Activated T-helper 1 cell treated with Interleukin-2 at 50 U/mL for 16 hours (primary cell): ENCODE measurements around the gene EXOC6B.

Experiments used
- DNase-seq: peaks from one replicate; pipeline ENCODE4 v3.0.0-alpha.2; 2020; ENCODE audit warnings: low read depth

EXOC6B gene

DNA sequence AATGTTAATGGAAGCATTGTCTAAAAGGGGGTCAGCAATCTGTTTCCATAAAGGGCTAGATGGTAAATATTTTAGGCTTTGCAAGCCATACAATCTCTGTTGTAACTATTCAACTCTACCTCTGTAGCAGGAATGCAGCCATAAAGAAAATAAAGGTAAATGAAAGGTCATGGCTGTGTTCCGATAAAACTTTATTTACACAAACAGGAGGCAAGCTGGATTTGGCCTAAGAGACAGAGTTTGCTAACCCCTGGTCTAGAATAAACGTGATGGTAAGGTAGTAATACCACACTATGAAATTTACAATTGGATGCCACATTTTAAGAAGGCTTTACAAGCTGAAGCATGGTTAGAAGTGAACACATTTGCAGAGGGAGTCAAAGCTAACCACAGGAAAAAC lies 91.4 kb downstream of the EXOC6B start:
- DNase-seq, result no peak

DNA sequence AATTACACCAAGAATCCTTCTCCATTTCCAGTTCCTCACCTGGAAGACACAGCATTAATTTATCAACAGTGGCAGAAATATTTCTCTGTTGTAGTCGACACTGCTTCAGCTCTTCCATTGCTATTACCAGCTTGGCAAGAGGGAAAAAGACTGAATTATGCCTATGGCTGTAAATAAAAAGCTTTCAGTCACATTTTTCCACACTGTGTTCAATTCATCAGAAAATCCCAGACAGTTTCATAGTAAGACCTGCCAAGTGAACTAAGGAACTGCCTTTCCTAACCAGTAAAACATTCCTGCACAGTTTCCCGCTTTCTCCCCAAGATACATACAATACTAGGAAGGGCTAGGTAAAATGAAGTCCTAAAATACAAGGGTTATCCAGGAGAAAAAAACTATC lies 94.7 kb downstream of the EXOC6B start:
- no peak for DNase-seq

GRCh38 chr2:72727356-72727755 lies 98.5 kb downstream of the EXOC6B start:
- no peak for DNase-seq

DNA sequence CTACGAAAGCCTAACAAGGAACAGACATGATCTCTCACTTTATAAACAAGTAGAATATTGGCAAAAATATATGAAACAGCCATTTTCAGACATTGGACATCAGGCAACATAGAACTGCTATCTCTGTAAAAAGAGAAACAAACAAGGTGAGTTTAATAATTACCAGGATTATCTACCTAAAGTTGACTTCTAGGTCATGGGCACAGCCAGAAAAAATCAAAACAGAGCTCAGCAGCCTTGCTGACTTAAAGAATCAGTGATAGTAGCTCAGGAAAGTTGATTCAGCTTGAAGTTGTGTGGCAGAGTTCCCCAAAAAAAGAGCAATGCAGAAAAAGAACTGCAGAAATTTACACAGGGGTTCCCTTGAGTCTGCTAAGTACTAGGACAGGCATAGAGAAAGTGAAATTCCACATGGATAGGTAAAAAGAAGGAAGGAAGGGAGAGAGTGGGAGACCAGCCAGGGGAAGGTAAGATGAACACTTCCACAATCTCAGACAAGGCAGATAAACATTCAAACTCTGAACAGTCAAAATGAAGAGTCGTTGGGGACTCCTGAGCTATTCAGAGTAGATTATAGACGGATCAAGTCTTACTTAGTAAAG lies 102.0 kb downstream of the EXOC6B start:
- no peak for DNase-seq

DNA sequence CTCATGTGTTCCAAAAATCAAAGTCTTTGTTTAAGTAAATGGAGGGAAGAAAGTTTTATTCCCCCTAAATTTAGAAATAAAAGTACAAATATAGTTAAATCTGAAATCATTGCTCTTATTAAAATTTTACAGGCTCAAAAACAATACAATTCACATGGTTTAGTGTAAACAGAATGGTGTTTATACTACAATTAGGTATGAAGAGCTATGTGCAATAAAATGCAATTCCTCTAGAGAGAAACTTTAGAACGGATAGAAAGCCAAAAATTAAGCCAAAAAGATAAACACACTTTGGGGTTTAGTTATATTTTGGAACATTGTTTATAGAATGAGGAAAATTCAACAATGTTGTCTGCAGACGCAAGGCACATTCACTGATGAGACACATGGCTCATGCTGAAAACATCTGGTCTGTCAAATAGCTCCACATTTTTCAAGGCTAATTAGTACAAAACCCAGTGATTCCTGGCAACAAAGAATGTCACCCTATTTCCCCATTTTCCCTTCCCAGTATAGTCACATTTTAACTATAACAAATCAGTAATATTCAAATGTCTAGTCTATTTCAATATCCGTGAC lies 103.3 kb downstream of the EXOC6B start:
- no peak for DNase-seq

DNA sequence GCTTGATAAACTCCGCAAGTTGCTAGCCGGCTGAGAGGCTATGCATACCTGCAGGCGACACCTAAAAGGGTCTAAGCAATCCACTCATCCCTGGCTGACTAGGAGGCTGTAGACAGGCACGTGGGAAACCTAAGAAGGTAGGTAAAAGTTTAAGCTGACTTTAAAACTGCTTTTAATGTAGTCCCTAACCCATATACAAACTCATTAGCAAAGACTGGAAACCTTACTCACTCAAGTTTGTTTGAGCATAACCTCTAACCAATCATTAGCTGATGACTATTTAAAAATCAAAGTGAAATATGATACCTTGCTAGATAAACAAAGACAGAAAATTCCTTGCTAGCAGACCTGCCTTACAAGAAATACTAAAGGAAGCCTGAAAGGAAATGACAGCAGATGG lies 106.4 kb downstream of the EXOC6B start:
- DNase-seq, result no peak

- DNase-seq, result no peak
These were observed 107.0 kb downstream of the EXOC6B start for GRCh38 chr2:72718876-72719275.

GRCh38 chr2:72716601-72717000 lies 109.2 kb downstream of the EXOC6B start:
- DNase-seq, result no peak

GRCh38 chr2:72713857-72714256 lies 112.0 kb downstream of the EXOC6B start:
- DNase-seq, result no peak

DNA sequence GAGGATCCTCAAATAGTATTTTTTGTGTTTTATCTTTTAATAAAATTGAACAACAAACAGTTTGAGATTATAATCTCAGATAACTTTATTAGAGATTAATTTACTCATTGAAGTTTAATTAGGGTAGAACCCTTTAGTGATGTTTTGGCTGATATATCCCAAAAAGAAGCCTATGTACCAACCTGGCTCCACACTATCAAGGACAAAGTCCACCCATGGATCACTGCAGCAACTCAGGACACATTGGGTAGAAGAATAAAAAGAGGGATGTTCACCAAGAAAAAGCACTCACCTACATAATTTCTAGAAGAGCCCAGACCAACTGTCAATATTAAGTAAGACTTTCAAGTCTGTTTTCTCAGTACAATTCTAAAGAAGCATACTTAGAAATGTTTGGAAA lies 112.9 kb downstream of the EXOC6B start:
- DNase-seq, result no peak

- no peak for DNase-seq
These were observed 113.5 kb downstream of the EXOC6B start for GRCh38 chr2:72712304-72712703.

- no peak for DNase-seq
These were observed 115.2 kb downstream of the EXOC6B start for GRCh38 chr2:72710418-72711152.

- no peak for DNase-seq
These were observed 117.6 kb downstream of the EXOC6B start for GRCh38 chr2:72708236-72708635.

DNA sequence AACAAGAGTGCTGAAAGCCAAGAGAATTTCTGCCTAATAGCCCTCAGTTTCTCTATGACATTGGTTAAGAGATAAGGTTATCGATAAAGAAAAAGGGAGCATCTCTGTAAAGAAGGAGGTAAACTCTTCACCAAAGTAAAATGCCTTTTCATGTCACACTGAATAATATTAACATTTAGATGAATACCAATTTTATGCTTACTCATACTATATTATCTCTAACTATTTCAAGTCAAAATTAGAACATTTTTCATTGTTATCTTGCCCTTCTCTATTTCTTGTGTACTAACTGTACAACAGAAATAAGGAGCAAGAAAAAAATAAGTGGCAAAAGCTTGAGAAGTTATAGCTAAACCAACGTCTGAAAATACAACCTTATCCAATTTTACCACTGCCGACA lies 127.5 kb downstream of the EXOC6B start:
- no peak for DNase-seq

DNA sequence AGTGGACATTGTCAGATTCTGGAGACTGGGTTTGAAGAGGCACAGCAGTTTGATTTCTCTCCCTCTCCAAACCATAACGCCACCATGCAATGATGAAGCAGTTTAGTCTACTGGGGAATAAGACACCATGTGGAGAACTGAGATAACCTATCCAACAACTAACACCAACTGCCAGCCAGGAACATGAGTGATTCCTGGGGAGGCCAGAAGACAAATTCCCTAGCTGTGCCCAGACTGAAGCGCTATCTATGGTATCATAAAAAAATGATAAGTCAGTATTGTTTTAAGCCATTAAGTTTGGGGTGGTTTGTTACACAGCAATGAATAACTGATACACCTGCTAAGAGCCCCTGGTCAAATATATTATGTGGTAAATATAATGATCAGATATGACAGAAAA lies 129.3 kb downstream of the EXOC6B start:
- no peak for DNase-seq

GRCh38 chr2:72695676-72696075 lies 130.2 kb downstream of the EXOC6B start:
- DNase-seq, result no peak

GRCh38 chr2:72694715-72695496 lies 130.9 kb downstream of the EXOC6B start:
- no peak for DNase-seq

DNA sequence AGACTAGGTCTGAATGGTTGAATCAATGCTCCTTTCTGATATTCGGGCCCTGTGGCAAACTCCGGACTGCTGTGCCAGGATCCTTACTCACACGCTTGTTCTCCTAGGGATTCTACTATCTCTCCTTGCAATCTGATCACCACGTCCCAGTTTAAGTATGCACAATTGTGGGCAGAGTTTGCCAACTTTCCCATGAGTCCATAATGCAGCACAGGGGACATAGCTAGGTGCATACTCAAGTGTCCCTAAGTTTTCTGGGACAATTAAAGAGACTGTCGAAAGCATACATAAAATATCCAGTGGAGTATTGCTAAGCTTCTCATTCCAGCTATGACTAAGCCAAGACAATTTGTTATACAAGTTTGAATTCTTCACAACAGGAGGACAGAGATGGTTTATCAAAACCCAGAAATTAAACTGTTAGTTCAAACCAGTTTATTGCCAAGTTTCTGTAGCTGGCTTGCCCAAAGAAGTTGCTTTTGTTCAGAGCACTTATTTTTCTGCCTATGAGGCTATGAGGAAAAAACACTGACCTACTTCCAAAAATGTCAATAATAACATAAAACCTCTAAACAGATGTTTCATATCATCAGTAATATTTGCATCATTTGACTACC lies 136.1 kb downstream of the EXOC6B start:
- no peak for DNase-seq

DNA sequence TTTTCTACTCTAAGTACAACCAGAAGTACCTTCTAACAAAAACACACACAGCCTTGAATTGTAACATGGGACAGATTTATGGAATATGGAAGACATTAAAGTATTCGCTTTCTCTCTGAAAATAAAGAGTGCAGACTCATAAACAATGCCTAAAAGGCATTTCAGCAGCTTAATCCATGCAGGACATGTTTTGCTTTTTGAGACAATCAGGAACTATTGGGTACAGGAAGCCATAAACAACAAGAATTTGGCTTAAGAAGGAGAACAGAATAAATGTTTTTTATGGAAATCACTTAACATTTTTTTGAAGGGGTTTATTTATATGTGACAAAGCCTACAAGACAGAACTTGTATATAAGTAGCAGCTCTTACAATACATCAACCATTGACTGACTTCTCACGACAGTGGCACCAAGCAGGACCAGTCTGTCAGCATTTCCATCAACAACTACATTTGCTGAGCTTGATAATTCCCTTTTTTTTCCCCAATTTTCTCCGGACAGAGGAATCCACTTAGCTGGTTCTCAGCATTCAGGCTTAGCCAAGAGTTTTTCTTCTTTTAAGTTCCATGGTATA lies 140.1 kb downstream of the EXOC6B start:
- DNase-seq, result no peak

DNA sequence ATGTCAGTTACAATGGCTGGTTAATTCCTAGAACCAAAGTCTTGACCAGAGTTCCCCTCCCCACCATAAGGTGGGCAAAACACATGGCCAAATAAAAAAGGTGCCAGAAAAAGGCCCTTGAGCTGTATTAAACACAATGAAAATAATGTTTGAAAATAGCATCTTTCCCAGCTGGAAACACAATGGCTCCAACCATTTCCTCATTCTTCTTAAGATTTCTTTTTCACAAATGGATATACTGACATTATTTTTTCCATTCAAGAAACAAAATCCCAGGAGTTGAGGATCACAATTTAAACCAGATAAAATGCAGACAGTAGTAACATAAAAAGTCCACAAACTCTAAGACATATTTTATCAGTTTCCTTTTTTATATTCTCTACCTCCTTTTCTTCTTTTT lies 143.8 kb downstream of the EXOC6B start:
- no peak for DNase-seq

DNA sequence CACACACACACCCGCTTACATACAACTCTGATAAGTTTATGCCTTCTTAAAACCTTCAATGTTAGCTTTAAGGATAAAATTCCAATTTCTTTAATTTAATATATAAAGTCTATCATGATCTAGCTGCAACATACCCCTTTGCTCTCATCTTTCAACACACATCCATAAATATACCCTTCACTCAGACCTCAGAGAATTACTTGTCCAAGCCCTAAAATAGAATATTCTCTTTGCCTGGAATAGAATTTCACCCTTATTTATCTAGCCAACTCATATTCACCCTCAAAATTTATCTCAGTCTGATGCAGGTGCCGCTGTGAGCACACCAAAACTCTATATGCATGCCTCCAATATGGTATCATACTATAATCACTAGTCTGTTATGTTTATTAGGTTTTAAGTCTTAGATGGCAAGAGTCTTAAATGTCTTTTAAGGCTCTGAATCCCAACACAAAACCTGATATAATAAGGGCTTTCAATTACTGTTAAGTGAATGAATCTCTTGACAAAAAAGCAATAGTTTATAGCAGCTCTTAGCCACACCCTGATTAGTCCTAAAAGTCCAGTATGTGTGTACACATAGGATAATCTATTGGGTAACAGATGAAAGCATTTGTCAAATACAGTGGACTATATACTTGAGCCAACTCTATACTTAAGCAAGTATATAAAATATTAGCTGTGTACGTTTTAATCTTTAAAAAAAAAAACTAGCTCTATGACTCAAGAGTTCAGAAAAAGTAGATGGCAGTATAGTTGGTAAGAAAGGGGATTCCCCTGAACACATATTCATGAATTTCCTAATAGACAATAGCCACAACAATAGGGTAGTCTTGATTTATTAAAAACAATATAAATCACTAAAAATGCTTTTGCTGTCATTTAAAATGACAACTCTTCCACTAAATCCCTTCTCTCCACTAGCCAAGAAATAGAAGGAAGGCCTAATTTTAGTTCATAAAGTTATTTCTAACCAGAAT lies 144.5 kb downstream of the EXOC6B start:
- no peak for DNase-seq
